GM12878 (cell line): Measurements from ENCODE around the gene PREB. TPM values are rescaled to one million over a fixed set of nuclear protein-coding genes. Genes with fewer than 3 reads are reported as not detected.

Source experiments
- ATAC-seq: fragments of 200-7000 bp; cut with Tn5 transposase; 3 replicates; pipeline ENCODE4 v1.9.1; 2020; ENCODE audit warnings: mild to moderate bottlenecking, moderate library complexity
- BruUV-seq: library from RNA; stranded (reverse); fragments of 400-500 nt; replicated peaks from 2 replicates; lab custom pipeline; 2021; lab: Mats Ljungman, UMichigan
- CTCF ChIA-PET: fragments of 300-600 bp; sonication (Branson Sonifier 250); formaldehyde crosslinking; extraction: SDS; loops from one replicate; lab custom pipeline; 2021; ENCODE audit warnings: inconsistent platforms; lab: Yijun Ruan, JAX
- POLR2A ChIA-PET: fragments of 350-600 bp; formaldehyde crosslinking; extraction: SDS; loops from one replicate; lab custom pipeline; 2021; ENCODE audit warnings: inconsistent platforms; lab: Charles Lee
- RAD21 ChIA-PET: fragments of 300-600 bp; sonication (Branson Sonifier 250); formaldehyde crosslinking; loops from one replicate; lab custom pipeline; 2023; ENCODE audit warnings: antibody characterized with exemption; ENCODE audit not compliant: unreplicated experiment; lab: Charles Lee
- SMC1A ChIA-PET: fragments of 300-600 bp; sonication (Branson Sonifier 250); formaldehyde crosslinking; loops from one replicate; lab custom pipeline; 2023; ENCODE audit not compliant: unreplicated experiment, uncharacterized antibody; lab: Charles Lee
- DNase-seq: peaks from one replicate; pipeline ENCODE4 v3.0.0-alpha.2; 2011; ENCODE audit warnings: low read depth, low spot score
- FAIRE-seq: peaks from 3 replicates; lab custom pipeline; 2011; peaks lifted over from hg19 to GRCh38; lab: Jason Lieb, UNC
- H2AFZ ChIP-seq: 2 replicates; pipeline ENCODE4 v1.6.0; 2011; ENCODE audit warnings: low read depth, low read length, control low read depth; ENCODE audit not compliant: control insufficient read depth
- H3K27ac ChIP-seq: 2 replicates; pipeline ENCODE4 v1.5.1; 2011; ENCODE audit warnings: control low read depth; ENCODE audit not compliant: control insufficient read depth, insufficient read depth
- H3K27me3 ChIP-seq, 2 experiments: replicated peaks in 1 of 2; 2 replicates each; pipeline versions ENCODE4 v1.6.0 to v1.6.1; 2011; ENCODE audit warnings: low read length in 1 of 2; ENCODE audit not compliant: control insufficient read depth in 2 of 2, insufficient read depth in 2 of 2
- H3K36me3 ChIP-seq, 2 experiments: 2 replicates each; pipeline ENCODE4 v1.5.1; 2011; ENCODE audit warnings: low read length in 1 of 2; ENCODE audit not compliant: control insufficient read depth in 2 of 2, insufficient read depth in 2 of 2
- H3K4me1 ChIP-seq: 2 replicates; pipeline ENCODE4 v1.6.1; 2011; ENCODE audit warnings: mild to moderate bottlenecking, low read length, moderate library complexity, mixed read lengths; ENCODE audit not compliant: control insufficient read depth, insufficient read depth
- H3K4me2 ChIP-seq: 2 replicates; pipeline ENCODE4 v1.6.0; 2011; ENCODE audit warnings: control low read depth; ENCODE audit not compliant: control insufficient read depth, insufficient read depth
- H3K4me3 ChIP-seq: fragments of 200-600 bp; sonication (generic); 2 replicates; pipeline ENCODE4 v1.5.1; 2016
- H3K79me2 ChIP-seq: 2 replicates; pipeline ENCODE4 v1.6.0; 2011; ENCODE audit warnings: low read length; ENCODE audit not compliant: control insufficient read depth, insufficient read depth
- H3K9ac ChIP-seq: 2 replicates; pipeline ENCODE4 v1.8.0; 2011; ENCODE audit warnings: low read length, control low read depth, mixed read lengths; ENCODE audit not compliant: control insufficient read depth, insufficient read depth
- H3K9me3 ChIP-seq: replicated peaks from 3 replicates; pipeline ENCODE4 v1.5.1; 2011; ENCODE audit warnings: mild to moderate bottlenecking, low read length; ENCODE audit not compliant: control insufficient read depth, insufficient read depth
- H4K20me1 ChIP-seq: 2 replicates; pipeline ENCODE4 v1.6.0; 2011; ENCODE audit not compliant: control insufficient read depth, insufficient read depth
- BMI1 ChIP-seq: fragments of 450-650 bp; IDR thresholded peaks from 2 replicates; pipeline ENCODE4 v1.6.1; 2016; ENCODE audit warnings: mild to moderate bottlenecking, moderate library complexity, borderline replicate concordance
- CBX5 ChIP-seq: sonication (generic); IDR thresholded peaks from 2 replicates; pipeline ENCODE4 v1.6.1; 2016; ENCODE audit warnings: low read depth, moderate library complexity, mild to moderate bottlenecking, inconsistent platforms
- CHD2 ChIP-seq: IDR thresholded peaks from 2 replicates; pipeline ENCODE4 v1.6.1; 2011; ENCODE audit warnings: low read depth, low read length, improper control_type of control experiment, borderline replicate concordance
- KLF5 ChIP-seq: fragments of 450-650 bp; IDR thresholded peaks from 2 replicates; pipeline ENCODE4 v1.6.1; 2014; ENCODE audit warnings: mild to moderate bottlenecking; ENCODE audit not compliant: partially characterized antibody
- NFXL1 ChIP-seq: fragments of 450-650 bp; IDR thresholded peaks from 2 replicates; pipeline ENCODE4 v1.6.1; 2017; ENCODE audit warnings: antibody characterized with exemption, mild to moderate bottlenecking, borderline replicate concordance
- PBX3 ChIP-seq: IDR thresholded peaks from 2 replicates; pipeline ENCODE4 v1.6.1; 2011; ENCODE audit warnings: mild to moderate bottlenecking, low read depth, low read length, moderate library complexity; ENCODE audit not compliant: insufficient replicate concordance
- SREBF1 ChIP-seq: IDR thresholded peaks from 2 replicates; pipeline ENCODE4 v1.6.1; 2012; ENCODE audit warnings: mild to moderate bottlenecking, low read length
- SUZ12 ChIP-seq: fragments of 200-600 bp; sonication (generic); IDR thresholded peaks from one replicate; pipeline ENCODE4 v1.6.1; 2018; ENCODE audit warnings: antibody characterized with exemption, mild to moderate bottlenecking; ENCODE audit not compliant: unreplicated experiment
- ZBTB33 ChIP-seq: fragments of 450-650 bp; IDR thresholded peaks from 2 replicates; pipeline ENCODE4 v1.6.1; 2017; ENCODE audit warnings: mild to moderate bottlenecking
- ZSCAN29 ChIP-seq: fragments of 450-650 bp; IDR thresholded peaks from 2 replicates; pipeline ENCODE4 v1.6.1; 2017; ENCODE audit warnings: mild to moderate bottlenecking, moderate library complexity
- WGBS: methylation state at CpG from one replicate; pipeline ENCODE4 v1.1.6; 2016; ENCODE audit warnings: low lambda C conversion rate; ENCODE audit not compliant: insufficient replicate concordance, insufficient coverage; ENCODE audit errors: missing lambda C conversion rate; 5-methylcytosine and 5-hydroxymethylcytosine counted together
- in situ Hi-C: fragments of 300-500 bp; cut with MboI; formaldehyde crosslinking; loops from 9 replicates; pipeline ENCODE4 v1.14.3; 2018; ENCODE audit warnings: mixed read lengths
- intact Hi-C: fragments of 100-400 bp; cut with micrococcal nuclease; formaldehyde crosslinking; loops from one replicate; pipeline ENCODE4 v1.14.2; 2022; ENCODE audit not compliant: unreplicated experiment
- polyA plus RNA-seq, 11 experiments: library from polyadenylated mRNA; depleted of rRNA in 4 of 11; unstranded in 6 of 11; stranded (reverse) in 5 of 11; fragments of >200 nt; fragmentation: Nextera tagmentation in 4 of 11; fragmentation: Illumina TruSeq in 1 of 11; extraction: Ambion mirVana in 4 of 11; extraction: Trizol in 1 of 11; gene quantifications; 1 replicate in 1 of 11; 2 replicates in 10 of 11; pipeline versions ENCODE4 v1.2.1 to v1.2.3, GENCODE V29; 2011 to 2016; ENCODE audit warnings: inconsistent platforms in 2 of 11, missing spikeins in 2 of 11, low read depth in 1 of 11
- total RNA-seq, 4 experiments: library from RNA; depleted of rRNA in 3 of 4; stranded (reverse); fragments of >200 nt in 3 of 4; fragmentation: Illumina TruSeq in 1 of 4; extraction: Trizol in 1 of 4; gene quantifications; 2 replicates each; pipeline versions ENCODE4 v1.2.1 to v1.2.3, GENCODE V29; 2013 to 2021

Gene PREB
- total and polyA plus RNA-seq, 10 of the 15 experiments (the other 5 are each of a cell fraction or from before 2014, with no cell fraction given): 26.3 to 101 (median 52.7) TPM

GRCh38 chr2:27122791-27123190 lies 11.6 kb downstream of the PREB start:
- ATAC-seq (no peak), DNase-seq (no peak), FAIRE-seq (no peak)
- H3K4me2 ChIP-seq: no peak overlapping the region
- H3K27ac ChIP-seq: no peak overlapping the region
- intact Hi-C loops (no loop called here), in situ Hi-C loops (no loop called here)
- no peaks in the 10 kb centered on the region for H3K79me2 ChIP-seq
- H3K9ac ChIP-seq: no peak overlapping the region
- no peaks in the 10 kb centered on the region for H3K36me3 ChIP-seq
- no peak overlapping the region for H3K4me3 ChIP-seq
- SMC1A ChIA-PET: interaction anchor here (1.7 kb wide), 1 partner anchor 11 kb away, joined by 7 read pairs; no protein-coding TSS in a partner anchor
- H4K20me1 ChIP-seq: no peaks in the 10 kb centered on the region
- peaks cover 7 to 8% of the 10 kb centered on the region in 2 experiments for H3K27me3 ChIP-seq
- POLR2A ChIA-PET: no interaction called here
- RAD21 ChIA-PET: interaction anchor here (1.7 kb wide), 1 partner anchor 68 kb away, joined by 4 read pairs; no protein-coding TSS in a partner anchor
- CTCF ChIA-PET: interaction anchor here (1.2 kb wide), 1 partner anchor 161 kb away, joined by 3 read pairs; no protein-coding TSS in a partner anchor
- 83% methylated on average over 7 of the region's 7 CpGs for WGBS
- TF ChIP-seq NFXL1: no peak
- no peak for TF ChIP-seq CBX5
- TF ChIP-seq SREBF1: no peak
- no peak for TF ChIP-seq KLF5
- no peak for TF ChIP-seq ZBTB33
- no peak for TF ChIP-seq CHD2
- TF ChIP-seq PBX3: no peak
- TF ChIP-seq ZSCAN29: no peak
- TF ChIP-seq BMI1: no peak
- TF ChIP-seq SUZ12: no peak
- no peaks in the 10 kb centered on the region for H3K9me3 ChIP-seq
- no TSS peak for BruUV-seq
- H2AFZ ChIP-seq: no peak overlapping the region
- H3K4me1 ChIP-seq: peaks cover 5% of the 10 kb centered on the region; the same call in 1 of the 2 replicates
